ENCODE results near the gene BRME1. TPM values are rescaled to one million over a fixed set of nuclear protein-coding genes. Genes with fewer than 3 reads are reported as not detected.

BRME1 gene
- polyA plus RNA-seq, 1 donor from 2014 or later = 6.2 TPM

DNA sequence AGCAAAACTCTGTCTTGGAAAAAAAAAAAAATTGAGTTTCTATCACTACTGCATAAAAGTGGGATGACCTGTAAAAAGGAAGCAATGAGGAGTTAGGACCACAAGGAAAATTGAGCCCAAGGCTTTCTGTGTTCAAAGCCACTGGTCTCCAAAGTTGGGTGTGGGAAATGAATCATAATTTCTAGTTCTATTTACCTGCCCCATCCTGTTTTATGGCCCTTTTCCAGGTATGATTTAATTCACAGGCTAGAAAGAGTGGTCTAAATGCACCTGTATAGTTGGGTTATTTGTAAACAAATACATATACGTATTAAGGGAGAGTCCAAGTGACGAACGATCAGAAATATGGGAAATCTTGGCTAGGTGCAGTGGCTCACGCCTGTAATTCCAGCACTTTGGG lies 40.5 kb upstream of the BRME1 start:
- Histone ChIP-seq H3K4me3 (ENCODE audit: low read length) (no peak overlapping the region), H2AFZ (ENCODE audit: low read depth, low read length) (no peak overlapping the region), H4K20me1 (ENCODE audit: insufficient read depth) (no peaks in the 10 kb centered on the region), H3K79me2 (replicated peaks; ENCODE audit: insufficient read depth, low read length) (no peaks in the 10 kb centered on the region), H3K9ac (ENCODE audit: low read length) (no peak overlapping the region), H3F3A (ENCODE audit: insufficient read depth, low read length, poor library complexity, severe bottlenecking) (no peaks in the 10 kb centered on the region), H3K27me3 (ENCODE audit: insufficient read depth, low read depth, low read length) (no peaks in the 10 kb centered on the region), H3K27ac (ENCODE audit: low read length) (no peak overlapping the region), H3K36me3 (ENCODE audit: insufficient read depth, low read length) (no peaks in the 10 kb centered on the region), H3K9me3 (ENCODE audit: low read length) (no peaks in the 10 kb centered on the region), H3K4me2 (ENCODE audit: low read length) (no peak overlapping the region), H3K9me2 (ENCODE audit: insufficient read depth, low read length) (no peaks in the 10 kb centered on the region)
- no peak for TF ChIP-seq POLR2AphosphoS5 (IDR thresholded peaks at IDR 0.05)
- TF ChIP-seq EZH2 (IDR thresholded peaks at IDR 0.05; ENCODE audit: borderline replicate concordance, insufficient read depth, low read length, poor library complexity, severe bottlenecking) = no peak
- no peak for TF ChIP-seq REST (IDR thresholded peaks at IDR 0.05; ENCODE audit: borderline replicate concordance)
- no peak for TF ChIP-seq SMC3 (conservative IDR thresholded peaks at IDR 0.05; ENCODE audit: poor library complexity)
- TF ChIP-seq RAD21 (conservative IDR thresholded peaks at IDR 0.05) = no peak
- no peak for TF ChIP-seq EP300 (conservative IDR thresholded peaks at IDR 0.05; ENCODE audit: poor library complexity, severe bottlenecking)
- TF ChIP-seq, protein P1, sequence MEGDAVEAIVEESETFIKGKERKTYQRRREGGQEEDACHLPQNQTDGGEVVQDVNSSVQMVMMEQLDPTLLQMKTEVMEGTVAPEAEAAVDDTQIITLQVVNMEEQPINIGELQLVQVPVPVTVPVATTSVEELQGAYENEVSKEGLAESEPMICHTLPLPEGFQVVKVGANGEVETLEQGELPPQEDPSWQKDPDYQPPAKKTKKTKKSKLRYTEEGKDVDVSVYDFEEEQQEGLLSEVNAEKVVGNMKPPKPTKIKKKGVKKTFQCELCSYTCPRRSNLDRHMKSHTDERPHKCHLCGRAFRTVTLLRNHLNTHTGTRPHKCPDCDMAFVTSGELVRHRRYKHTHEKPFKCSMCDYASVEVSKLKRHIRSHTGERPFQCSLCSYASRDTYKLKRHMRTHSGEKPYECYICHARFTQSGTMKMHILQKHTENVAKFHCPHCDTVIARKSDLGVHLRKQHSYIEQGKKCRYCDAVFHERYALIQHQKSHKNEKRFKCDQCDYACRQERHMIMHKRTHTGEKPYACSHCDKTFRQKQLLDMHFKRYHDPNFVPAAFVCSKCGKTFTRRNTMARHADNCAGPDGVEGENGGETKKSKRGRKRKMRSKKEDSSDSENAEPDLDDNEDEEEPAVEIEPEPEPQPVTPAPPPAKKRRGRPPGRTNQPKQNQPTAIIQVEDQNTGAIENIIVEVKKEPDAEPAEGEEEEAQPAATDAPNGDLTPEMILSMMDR (IDR thresholded peaks at IDR 0.05; ENCODE audit: poor library complexity, severe bottlenecking) = no peak
- TF ChIP-seq TAF1 (IDR thresholded peaks at IDR 0.05; ENCODE audit: low read depth) = no peak
- no peak for TF ChIP-seq MXI1 (conservative IDR thresholded peaks at IDR 0.05; ENCODE audit: poor library complexity, severe bottlenecking)

GRCh38 chr19:13942023-13942684 lies 36.2 kb upstream of the BRME1 start:
- no peaks in the 10 kb centered on the region for H3K79me2 ChIP-seq (replicated peaks; ENCODE audit: insufficient read depth, low read length)
- H3K9ac ChIP-seq (ENCODE audit: low read length) = no peak overlapping the region
- H3K27me3 ChIP-seq (ENCODE audit: insufficient read depth, low read depth, low read length) = no peaks in the 10 kb centered on the region
- no peak overlapping the region for H3K4me3 ChIP-seq (ENCODE audit: low read length)
- TF ChIP-seq TAF1 (IDR thresholded peaks at IDR 0.05; ENCODE audit: low read depth) (no peak), SMC3 (conservative IDR thresholded peaks at IDR 0.05; ENCODE audit: poor library complexity) (no peak)
- no peaks in the 10 kb centered on the region for H4K20me1 ChIP-seq (ENCODE audit: insufficient read depth)
- no peaks in the 10 kb centered on the region for H3K9me3 ChIP-seq (ENCODE audit: low read length)
- H3K9me2 ChIP-seq (ENCODE audit: insufficient read depth, low read length) = no peaks in the 10 kb centered on the region
- no peaks in the 10 kb centered on the region for H3K36me3 ChIP-seq (ENCODE audit: insufficient read depth, low read length)
- no peaks in the 10 kb centered on the region for H3F3A ChIP-seq (ENCODE audit: insufficient read depth, low read length, poor library complexity, severe bottlenecking)
- no peak overlapping the region for H3K27ac ChIP-seq (ENCODE audit: low read length)
- no peak overlapping the region for H3K4me2 ChIP-seq (ENCODE audit: low read length)
- no peak overlapping the region for H2AFZ ChIP-seq (ENCODE audit: low read depth, low read length)
